ENCODE data around the gene CCSER1. TPM values are rescaled to one million over a fixed set of nuclear protein-coding genes. Genes with fewer than 3 reads are reported as not detected.
A peak's percentile ranks its signal among the peaks of the same experiment; 100 is the strongest.
"Not testable (repeated sequence)": the region's sequence is repeated elsewhere in the genome, so short reads cannot be mapped to it uniquely, and the experiment has no call there.

CCSER1 gene
- total RNA-seq, 1 donor from 2014 or later: 13.3 TPM

GRCh38 chr4:90585961-90586360 lies 458.8 kb downstream of the CCSER1 start:
- DNase-seq (no peak), ATAC-seq (no peak)
- intact Hi-C loops (cut with micrococcal nuclease): no loop called here

- ATAC-seq (no peak), DNase-seq (no peak)
- intact Hi-C loops (cut with micrococcal nuclease): no loop called here
Observed at GRCh38 chr4:90586799-90587198, 459.6 kb downstream of the CCSER1 start.

- DNase-seq (no peak), ATAC-seq (peak; percentile 79)
- intact Hi-C loops (cut with micrococcal nuclease): no loop called here
Observed at GRCh38 chr4:90597927-90598326, 470.7 kb downstream of the CCSER1 start.

- no peak for DNase-seq
- intact Hi-C loops (cut with micrococcal nuclease): no loop called here
- peak; percentile 57 for ATAC-seq
Observed at GRCh38 chr4:90598741-90599140, 471.5 kb downstream of the CCSER1 start.

- DNase-seq (no peak), ATAC-seq (no peak)
- intact Hi-C loops (cut with micrococcal nuclease): no loop called here
Observed at GRCh38 chr4:90602726-90603125, 475.5 kb downstream of the CCSER1 start.

GRCh38 chr4:90603540-90603939 lies 476.3 kb downstream of the CCSER1 start:
- DNase-seq (no peak), ATAC-seq (no peak)
- intact Hi-C loops (cut with micrococcal nuclease): no loop called here

- intact Hi-C loops (cut with micrococcal nuclease): no loop called here
Observed at GRCh38 chr4:90606781-90607180, 479.6 kb downstream of the CCSER1 start.

GRCh38 chr4:90614371-90614770 lies 487.2 kb downstream of the CCSER1 start:
- intact Hi-C loops (cut with micrococcal nuclease): no loop called here
- DNase-seq (no peak), ATAC-seq (no peak)

More at GRCh38 chr4:90606781-90607180, 479.6 kb downstream of the CCSER1 start:
- DNase-seq (no peak), ATAC-seq (no peak)

- intact Hi-C loops (cut with micrococcal nuclease): no loop called here
- ATAC-seq (no peak), DNase-seq (no peak)
Observed at GRCh38 chr4:90621080-90621479, 493.9 kb downstream of the CCSER1 start.

- intact Hi-C loops (cut with micrococcal nuclease): no loop called here
- ATAC-seq (no peak), DNase-seq (no peak)
Observed at GRCh38 chr4:90624781-90625180, 497.6 kb downstream of the CCSER1 start.

- DNase-seq: no peak
- ATAC-seq: no peak
- intact Hi-C loops (cut with micrococcal nuclease): no loop called here
Observed at GRCh38 chr4:90641861-90642599, 514.8 kb downstream of the CCSER1 start.

GRCh38 chr4:90643156-90643555 lies 516.0 kb downstream of the CCSER1 start:
- DNase-seq (no peak), ATAC-seq (no peak)
- intact Hi-C loops (cut with micrococcal nuclease): no loop called here

GRCh38 chr4:90648311-90648710 lies 521.1 kb downstream of the CCSER1 start:
- ATAC-seq (no peak), DNase-seq (no peak)
- intact Hi-C loops (cut with micrococcal nuclease): no loop called here

- intact Hi-C loops (cut with micrococcal nuclease): no loop called here
- no peak for ATAC-seq
- DNase-seq: no peak
Observed at GRCh38 chr4:90648791-90649190, 521.6 kb downstream of the CCSER1 start.

GRCh38 chr4:90660672-90661071 lies 533.5 kb downstream of the CCSER1 start:
- ATAC-seq (no peak), DNase-seq (no peak)
- intact Hi-C loops (cut with micrococcal nuclease): no loop called here

GRCh38 chr4:90670183-90670582 lies 543.0 kb downstream of the CCSER1 start:
- ATAC-seq: no peak
- intact Hi-C loops (cut with micrococcal nuclease): no loop called here
- DNase-seq: no peak

- intact Hi-C loops (cut with micrococcal nuclease): no loop called here
- no peak for ATAC-seq
- DNase-seq: no peak
Observed at GRCh38 chr4:90689739-90690138, 562.5 kb downstream of the CCSER1 start.

GRCh38 chr4:90695411-90695810 lies 568.2 kb downstream of the CCSER1 start:
- intact Hi-C loops (cut with micrococcal nuclease): no loop called here
- DNase-seq (no peak), ATAC-seq (no peak)

GRCh38 chr4:90705501-90705900 lies 578.3 kb downstream of the CCSER1 start:
- intact Hi-C loops (cut with micrococcal nuclease); ATAC-seq; DNase-seq: not testable (repeated sequence)

- ATAC-seq (no peak), DNase-seq (no peak)
- intact Hi-C loops (cut with micrococcal nuclease): no loop called here
Observed at GRCh38 chr4:90715242-90715641, 588.0 kb downstream of the CCSER1 start.

GRCh38 chr4:90718931-90719330 lies 591.7 kb downstream of the CCSER1 start:
- ATAC-seq: no peak
- no peak for DNase-seq
- intact Hi-C loops (cut with micrococcal nuclease): no loop called here
